GM23338 (cell line): ENCODE results near the gene WSCD2. TPM values are rescaled to one million over a fixed set of nuclear protein-coding genes. Genes with fewer than 3 reads are reported as not detected.

Source experiments
- ATAC-seq: fragments of 200-7000 bp; cut with Tn5 transposase; 3 replicates; pipeline ENCODE4 v1.9.1; 2020
- DNase-seq: peaks from one replicate; pipeline ENCODE4 v3.0.0-alpha.2; 2015; ENCODE audit warnings: low spot score
- H2AFZ ChIP-seq: fragments of 200-600 bp; sonication (generic); 2 replicates; pipeline ENCODE4 v1.8.0; 2016; ENCODE audit warnings: antibody characterized with exemption, mild to moderate bottlenecking, moderate library complexity
- H3F3A ChIP-seq: fragments of 200-600 bp; sonication (generic); replicated peaks from 2 replicates; pipeline ENCODE4 v1.8.0; 2017; ENCODE audit warnings: antibody characterized with exemption, mixed run types, low read depth
- H3K27ac ChIP-seq: fragments of 200-600 bp; sonication (generic); 2 replicates; pipeline ENCODE4 v1.6.1; 2016; ENCODE audit warnings: low read depth
- H3K27me3 ChIP-seq: fragments of 200-600 bp; sonication (generic); 2 replicates; pipeline ENCODE4 v1.8.0; 2016; ENCODE audit warnings: mild to moderate bottlenecking, mixed run types, moderate library complexity; ENCODE audit not compliant: insufficient read depth
- H3K36me3 ChIP-seq: fragments of 200-600 bp; sonication (generic); 2 replicates; pipeline ENCODE4 v1.8.0; 2016; ENCODE audit warnings: mild to moderate bottlenecking; ENCODE audit not compliant: insufficient read depth
- H3K4me1 ChIP-seq: fragments of 200-600 bp; sonication (generic); 2 replicates; pipeline ENCODE4 v1.8.0; 2016; ENCODE audit warnings: mild to moderate bottlenecking, moderate library complexity; ENCODE audit not compliant: insufficient read depth
- H3K4me2 ChIP-seq: fragments of 200-600 bp; sonication (generic); 2 replicates; pipeline ENCODE4 v1.7.1; 2017; ENCODE audit warnings: mixed run types
- H3K4me3 ChIP-seq: fragments of 200-600 bp; sonication (generic); 2 replicates; pipeline ENCODE4 v1.6.1; 2016; ENCODE audit warnings: mixed run types
- H3K79me2 ChIP-seq: fragments of 200-600 bp; sonication (generic); replicated peaks from 2 replicates; pipeline ENCODE4 v1.8.0; 2017; ENCODE audit warnings: mild to moderate bottlenecking; ENCODE audit not compliant: insufficient read depth
- H3K9me2 ChIP-seq: fragments of 200-600 bp; sonication (generic); 2 replicates; pipeline ENCODE4 v1.8.0; 2017; ENCODE audit not compliant: insufficient read depth
- H4K20me1 ChIP-seq: fragments of 200-600 bp; sonication (generic); replicated peaks from 2 replicates; pipeline ENCODE4 v1.8.0; 2017; ENCODE audit warnings: mild to moderate bottlenecking; ENCODE audit not compliant: insufficient read depth
- H3K27ac Mint-ChIP-seq: 2 replicates; pipeline ENCODE4 v1.8.0; 2020; ENCODE audit warnings: inconsistent platforms, mild to moderate bottlenecking, moderate library complexity, mixed read lengths
- H3K27me3 Mint-ChIP-seq: 3 replicates; pipeline ENCODE4 v1.8.0; 2022; ENCODE audit warnings: low read depth, mild to moderate bottlenecking, moderate library complexity, mixed read lengths, inconsistent platforms; ENCODE audit not compliant: insufficient read depth, poor library complexity
- H3K36me3 Mint-ChIP-seq: 3 replicates; pipeline ENCODE4 v1.8.0; 2021; ENCODE audit warnings: low read depth, mild to moderate bottlenecking, inconsistent platforms, moderate library complexity, mixed read lengths
- H3K4me1 Mint-ChIP-seq: 3 replicates; pipeline ENCODE4 v1.8.0; 2020; ENCODE audit warnings: mild to moderate bottlenecking, inconsistent platforms, mixed read lengths
- H3K4me3 Mint-ChIP-seq: 3 replicates; pipeline ENCODE4 v1.8.0; 2021; ENCODE audit warnings: moderate library complexity, mild to moderate bottlenecking, inconsistent platforms, mixed read lengths
- H3K9me3 Mint-ChIP-seq: 3 replicates; pipeline ENCODE4 v1.8.0; 2020; ENCODE audit warnings: moderate library complexity, mild to moderate bottlenecking, inconsistent platforms, mixed read lengths
- CREB1 ChIP-seq: fragments of 250-450 bp; sonication (Bioruptor Pico); IDR thresholded peaks from 2 replicates; pipeline ENCODE4 v1.5.0; 2020; ENCODE audit warnings: low read depth, mild to moderate bottlenecking, moderate library complexity
- EZH2phosphoT487 ChIP-seq: fragments of 200-600 bp; sonication (generic); IDR thresholded peaks from one replicate; pipeline ENCODE4 v1.8.1; 2018; ENCODE audit warnings: antibody characterized with exemption; ENCODE audit not compliant: unreplicated experiment
- JUNB ChIP-seq: IDR thresholded peaks from one replicate; pipeline ENCODE4 v1.6.1; 2016; ENCODE audit warnings: antibody characterized with exemption; ENCODE audit not compliant: unreplicated experiment
- POLR2AphosphoS5 ChIP-seq: IDR thresholded peaks from 2 replicates; pipeline ENCODE4 v1.6.1; 2016; ENCODE audit warnings: antibody characterized with exemption, low read depth
- STAT1 ChIP-seq: IDR thresholded peaks from one replicate; pipeline ENCODE4 v1.6.1; 2016; ENCODE audit warnings: antibody characterized with exemption; ENCODE audit not compliant: unreplicated experiment
- ZNF462 ChIP-seq: fragments of 250-450 bp; sonication (Bioruptor Pico); IDR thresholded peaks from 2 replicates; pipeline ENCODE4 v1.5.0; 2020; ENCODE audit warnings: mild to moderate bottlenecking, moderate library complexity
- polyA plus RNA-seq: library from polyadenylated mRNA; unstranded; fragments of >200 nt; fragmentation: Nextera tagmentation; extraction: Ambion mirVana; gene quantifications from 2 replicates; pipeline ENCODE4 v1.2.1, GENCODE V29; 2016
- total RNA-seq: library from RNA; depleted of rRNA; stranded (reverse); fragments of >200 nt; shearing (Covaris generic); gene quantifications from 2 replicates; pipeline ENCODE4 v1.2.3, GENCODE V29; 2014
- TF ChIP-seq, protein P1 (sequence below): IDR thresholded peaks from one replicate; pipeline ENCODE4 v1.6.1; 2018; ENCODE audit warnings: antibody characterized with exemption; ENCODE audit not compliant: unreplicated experiment

The WSCD2 gene
- total and polyA plus RNA-seq, 2 experiments from 2014 or later = 0.66 to 3.1 TPM

DNA sequence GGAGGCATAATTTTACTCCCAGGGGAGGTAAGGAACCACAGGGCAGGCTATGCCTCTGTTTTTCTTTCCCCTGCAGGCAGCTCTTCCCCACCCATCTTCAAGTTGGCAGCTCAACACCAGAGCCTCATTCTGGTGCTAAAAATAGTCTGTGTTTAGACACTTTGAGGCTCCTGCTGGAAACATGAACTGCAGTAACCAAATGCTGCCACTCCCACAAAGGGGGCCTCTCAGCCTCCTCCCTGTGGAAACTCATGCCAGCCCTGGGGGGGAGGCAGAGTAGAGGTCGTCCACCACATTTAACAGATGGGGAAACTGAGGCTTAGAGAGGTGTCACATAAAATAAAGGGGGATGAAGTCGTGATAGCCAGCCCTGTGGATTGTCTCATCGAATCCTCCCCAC, 61.4 kb downstream of the WSCD2 start:
- H3K36me3 Mint-ChIP-seq = no peaks in the 10 kb centered on the region
- H3K4me3 Mint-ChIP-seq = no peak overlapping the region
- TF ChIP-seq JUNB = no peak
- no peaks in the 10 kb centered on the region for H3K27me3 ChIP-seq
- H3K4me1 ChIP-seq = no peaks in the 10 kb centered on the region
- H3F3A ChIP-seq = no peaks in the 10 kb centered on the region
- no peaks in the 10 kb centered on the region for H3K9me3 Mint-ChIP-seq
- ATAC-seq = no peak
- H3K79me2 ChIP-seq = no peaks in the 10 kb centered on the region
- no peaks in the 10 kb centered on the region for H3K27me3 Mint-ChIP-seq
- H2AFZ ChIP-seq = no peak overlapping the region
- DNase-seq = no peak
- H3K36me3 ChIP-seq = no peaks in the 10 kb centered on the region
- H4K20me1 ChIP-seq = no peaks in the 10 kb centered on the region
- H3K4me3 ChIP-seq = no peak overlapping the region
- H3K9me2 ChIP-seq = 0 out of 2 replicates have a peak, but pooled peaks cover 1% of the 10 kb centered on the region
- H3K27ac Mint-ChIP-seq = no peak overlapping the region
- H3K4me1 Mint-ChIP-seq = peaks cover 6% of the 10 kb centered on the region; the same call in 2 of the 3 replicates
- H3K27ac ChIP-seq = no peak overlapping the region
- no peak overlapping the region for H3K4me2 ChIP-seq

- Histone ChIP-seq H3K27ac (no peak overlapping the region), H3K9me2 (no peaks in the 10 kb centered on the region), H4K20me1 (no peaks in the 10 kb centered on the region), H3K27me3 (no peaks in the 10 kb centered on the region), H3K36me3 (no peaks in the 10 kb centered on the region), H3K79me2 (no peaks in the 10 kb centered on the region), H3F3A (no peaks in the 10 kb centered on the region), H2AFZ (no peak overlapping the region), H3K4me2 (no peak overlapping the region), H3K4me1 (no peaks in the 10 kb centered on the region), H3K4me3 (no peak overlapping the region)
- DNase-seq (no peak), ATAC-seq (no peak)
- Mint-ChIP-seq H3K4me3 (no peak overlapping the region), H3K36me3 (no peaks in the 10 kb centered on the region), H3K4me1 (peaks cover 5% of the 10 kb centered on the region; the same call in 1 of the 3 replicates), H3K27me3 (no peaks in the 10 kb centered on the region), H3K27ac (no peak overlapping the region), H3K9me3 (no peaks in the 10 kb centered on the region)
- TF ChIP-seq, protein P1, sequence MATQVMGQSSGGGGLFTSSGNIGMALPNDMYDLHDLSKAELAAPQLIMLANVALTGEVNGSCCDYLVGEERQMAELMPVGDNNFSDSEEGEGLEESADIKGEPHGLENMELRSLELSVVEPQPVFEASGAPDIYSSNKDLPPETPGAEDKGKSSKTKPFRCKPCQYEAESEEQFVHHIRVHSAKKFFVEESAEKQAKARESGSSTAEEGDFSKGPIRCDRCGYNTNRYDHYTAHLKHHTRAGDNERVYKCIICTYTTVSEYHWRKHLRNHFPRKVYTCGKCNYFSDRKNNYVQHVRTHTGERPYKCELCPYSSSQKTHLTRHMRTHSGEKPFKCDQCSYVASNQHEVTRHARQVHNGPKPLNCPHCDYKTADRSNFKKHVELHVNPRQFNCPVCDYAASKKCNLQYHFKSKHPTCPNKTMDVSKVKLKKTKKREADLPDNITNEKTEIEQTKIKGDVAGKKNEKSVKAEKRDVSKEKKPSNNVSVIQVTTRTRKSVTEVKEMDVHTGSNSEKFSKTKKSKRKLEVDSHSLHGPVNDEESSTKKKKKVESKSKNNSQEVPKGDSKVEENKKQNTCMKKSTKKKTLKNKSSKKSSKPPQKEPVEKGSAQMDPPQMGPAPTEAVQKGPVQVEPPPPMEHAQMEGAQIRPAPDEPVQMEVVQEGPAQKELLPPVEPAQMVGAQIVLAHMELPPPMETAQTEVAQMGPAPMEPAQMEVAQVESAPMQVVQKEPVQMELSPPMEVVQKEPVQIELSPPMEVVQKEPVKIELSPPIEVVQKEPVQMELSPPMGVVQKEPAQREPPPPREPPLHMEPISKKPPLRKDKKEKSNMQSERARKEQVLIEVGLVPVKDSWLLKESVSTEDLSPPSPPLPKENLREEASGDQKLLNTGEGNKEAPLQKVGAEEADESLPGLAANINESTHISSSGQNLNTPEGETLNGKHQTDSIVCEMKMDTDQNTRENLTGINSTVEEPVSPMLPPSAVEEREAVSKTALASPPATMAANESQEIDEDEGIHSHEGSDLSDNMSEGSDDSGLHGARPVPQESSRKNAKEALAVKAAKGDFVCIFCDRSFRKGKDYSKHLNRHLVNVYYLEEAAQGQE = no peak
- TF ChIP-seq STAT1 (no peak), POLR2AphosphoS5 (no peak)
Measured at GRCh38 chr12:108191086-108191485, 62.0 kb downstream of the WSCD2 start.

DNA sequence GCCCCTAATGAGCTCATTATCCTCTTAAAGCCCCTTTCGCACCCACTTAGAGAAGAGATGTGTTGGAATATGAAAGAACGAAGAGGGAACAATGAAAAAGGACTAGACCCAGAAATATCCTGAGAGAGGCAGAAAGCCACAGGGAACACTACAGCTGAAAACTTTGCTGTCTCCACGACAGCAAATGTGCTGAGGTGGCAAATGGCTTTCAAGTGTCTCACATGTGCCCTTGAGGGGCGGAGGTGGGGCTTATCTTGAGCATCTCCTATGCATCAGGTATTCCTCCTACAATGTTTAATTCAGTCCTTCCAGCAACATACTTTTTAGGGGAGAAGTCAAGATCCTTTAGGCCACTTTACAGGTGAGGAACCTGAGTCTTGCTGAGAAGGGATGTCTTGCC, 62.9 kb downstream of the WSCD2 start:
- Histone ChIP-seq H3K4me1 (no peaks in the 10 kb centered on the region), H2AFZ (no peak overlapping the region), H3K36me3 (no peaks in the 10 kb centered on the region), H3K27ac (no peak overlapping the region), H3K9me2 (no peaks in the 10 kb centered on the region), H3K79me2 (no peaks in the 10 kb centered on the region), H4K20me1 (no peaks in the 10 kb centered on the region), H3K4me3 (no peak overlapping the region), H3K4me2 (no peak overlapping the region), H3F3A (no peaks in the 10 kb centered on the region), H3K27me3 (no peaks in the 10 kb centered on the region)
- Mint-ChIP-seq H3K4me1 (peaks cover 5% of the 10 kb centered on the region; the same call in 1 of the 3 replicates), H3K27ac (no peak overlapping the region), H3K9me3 (no peaks in the 10 kb centered on the region), H3K4me3 (no peak overlapping the region), H3K27me3 (no peaks in the 10 kb centered on the region), H3K36me3 (no peaks in the 10 kb centered on the region)
- DNase-seq = no peak
- ATAC-seq = no peak
- no peak for TF ChIP-seq EZH2phosphoT487
- TF ChIP-seq ZNF462 (CRISPR knock-in tag) = no peak
- TF ChIP-seq CREB1 (CRISPR knock-in tag) = no peak
